ENCODE data around the gene FSTL4. TPM values are rescaled to one million over a fixed set of nuclear protein-coding genes. Genes with fewer than 3 reads are reported as not detected.

The FSTL4 gene
- total and polyA plus RNA-seq, 2 donors from 2014 or later, result 0.09 to 4.0 TPM

DNA sequence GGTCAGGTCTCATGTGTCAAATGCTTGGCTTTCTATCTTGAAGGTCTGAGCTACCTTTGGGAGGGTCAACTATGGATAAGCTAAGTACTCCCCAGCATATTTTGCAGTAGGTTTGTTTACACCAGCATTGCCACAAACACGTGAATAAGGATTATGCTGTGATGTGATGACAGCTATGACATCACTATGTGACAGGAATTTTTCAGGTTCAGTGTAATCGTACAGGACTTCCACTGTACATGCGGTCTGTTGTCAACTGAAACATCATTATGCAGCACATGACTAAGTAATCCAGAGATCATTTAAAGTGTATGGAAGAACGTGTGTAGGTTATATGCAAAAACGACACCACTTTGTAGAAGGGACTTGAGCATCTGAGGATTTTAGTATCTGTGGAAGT lies 104.0 kb downstream of the FSTL4 start:
- DNase-seq, result no peak
- Histone ChIP-seq H3K9me3 (ENCODE audit: control insufficient read depth in 2 of 3, insufficient read depth in 1 of 3, low read length in 3 of 3) (no peaks in the 10 kb centered on the region), H3K27me3 (ENCODE audit: control insufficient read depth, insufficient read depth, low read length) (no peaks in the 10 kb centered on the region), H3K9ac (ENCODE audit: low read length in 3 of 3) (no peak overlapping the region), H3K36me3 (ENCODE audit: control insufficient read depth in 2 of 3, insufficient read depth in 3 of 3, low read length in 3 of 3) (no peaks in the 10 kb centered on the region), H3K4me1 (ENCODE audit: control insufficient read depth in 2 of 3, insufficient read depth in 2 of 3, low read depth in 1 of 3, low read length in 3 of 3) (peaks cover 0 to 15% (median 8%) of the 10 kb centered on the region in 3 donors), H3K27ac (ENCODE audit: low read depth in 2 of 2, low read length in 2 of 2) (no peak overlapping the region), H3K4me3 (ENCODE audit: low read length in 3 of 3) (no peak overlapping the region)
- TF ChIP-seq, protein P1, sequence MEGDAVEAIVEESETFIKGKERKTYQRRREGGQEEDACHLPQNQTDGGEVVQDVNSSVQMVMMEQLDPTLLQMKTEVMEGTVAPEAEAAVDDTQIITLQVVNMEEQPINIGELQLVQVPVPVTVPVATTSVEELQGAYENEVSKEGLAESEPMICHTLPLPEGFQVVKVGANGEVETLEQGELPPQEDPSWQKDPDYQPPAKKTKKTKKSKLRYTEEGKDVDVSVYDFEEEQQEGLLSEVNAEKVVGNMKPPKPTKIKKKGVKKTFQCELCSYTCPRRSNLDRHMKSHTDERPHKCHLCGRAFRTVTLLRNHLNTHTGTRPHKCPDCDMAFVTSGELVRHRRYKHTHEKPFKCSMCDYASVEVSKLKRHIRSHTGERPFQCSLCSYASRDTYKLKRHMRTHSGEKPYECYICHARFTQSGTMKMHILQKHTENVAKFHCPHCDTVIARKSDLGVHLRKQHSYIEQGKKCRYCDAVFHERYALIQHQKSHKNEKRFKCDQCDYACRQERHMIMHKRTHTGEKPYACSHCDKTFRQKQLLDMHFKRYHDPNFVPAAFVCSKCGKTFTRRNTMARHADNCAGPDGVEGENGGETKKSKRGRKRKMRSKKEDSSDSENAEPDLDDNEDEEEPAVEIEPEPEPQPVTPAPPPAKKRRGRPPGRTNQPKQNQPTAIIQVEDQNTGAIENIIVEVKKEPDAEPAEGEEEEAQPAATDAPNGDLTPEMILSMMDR (IDR thresholded peaks at IDR 0.05; ENCODE audit: borderline replicate concordance, extremely low read depth, insufficient read depth), result no peak
- no peak for FAIRE-seq
- intact Hi-C loops (cut with DNase I), result no loop called here

DNA sequence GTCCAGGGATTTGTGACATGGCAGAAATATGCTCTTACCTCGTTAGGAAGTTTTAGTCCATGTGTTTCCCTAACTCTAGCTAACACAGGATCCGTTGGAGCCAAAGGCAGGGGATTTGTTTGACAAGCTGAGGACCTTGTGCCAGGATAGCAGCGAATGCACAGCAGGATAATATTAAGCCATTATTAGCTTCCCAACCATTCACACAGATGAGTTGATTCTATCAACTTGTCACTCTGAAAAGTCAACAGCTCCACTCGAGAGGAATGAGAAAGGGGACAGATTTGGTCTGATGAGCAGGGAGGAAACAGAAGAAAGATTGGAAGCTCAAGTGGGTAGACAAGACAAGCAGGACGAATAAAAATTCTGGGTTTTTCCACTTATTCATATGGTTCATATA lies 106.2 kb downstream of the FSTL4 start:
- DNase-seq, result no peak
- intact Hi-C loops (cut with DNase I), result no loop called here
- H3K4me3 ChIP-seq (ENCODE audit: low read length in 3 of 3), result no peak overlapping the region
- H3K9ac ChIP-seq (ENCODE audit: low read length in 3 of 3), result no peak overlapping the region
- no peak overlapping the region for H3K27ac ChIP-seq (ENCODE audit: low read depth in 2 of 2, low read length in 2 of 2)
- H3K36me3 ChIP-seq (ENCODE audit: control insufficient read depth in 2 of 3, insufficient read depth in 3 of 3, low read length in 3 of 3), result no peaks in the 10 kb centered on the region
- TF ChIP-seq, protein P1 (IDR thresholded peaks at IDR 0.05; ENCODE audit: borderline replicate concordance, extremely low read depth, insufficient read depth), result no peak
- H3K27me3 ChIP-seq (ENCODE audit: control insufficient read depth, insufficient read depth, low read length), result no peaks in the 10 kb centered on the region
- FAIRE-seq, result no peak
- no peaks in the 10 kb centered on the region for H3K9me3 ChIP-seq (ENCODE audit: control insufficient read depth in 2 of 3, insufficient read depth in 1 of 3, low read length in 3 of 3)
- peaks cover 0 to 15% (median 8%) of the 10 kb centered on the region in 3 donors for H3K4me1 ChIP-seq (ENCODE audit: control insufficient read depth in 2 of 3, insufficient read depth in 2 of 3, low read depth in 1 of 3, low read length in 3 of 3)

DNA sequence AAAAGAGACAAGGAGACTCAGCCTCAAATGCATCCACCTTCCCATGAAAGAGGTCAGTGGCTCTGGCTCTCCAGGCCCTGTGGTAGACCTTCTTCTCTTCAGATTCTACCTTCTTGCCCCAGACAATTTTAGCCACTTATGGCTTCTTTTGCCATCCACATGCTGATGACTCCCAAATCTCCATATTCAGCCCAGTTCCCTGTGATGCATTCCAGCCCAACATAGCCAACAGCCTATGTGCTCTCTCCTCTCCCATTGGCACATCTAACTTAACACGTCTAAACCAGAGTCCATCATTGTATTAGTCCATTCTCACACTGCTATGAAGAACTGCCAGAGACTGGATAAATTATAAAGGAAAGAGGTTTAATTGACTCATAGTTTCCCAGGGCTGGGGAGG lies 108.8 kb downstream of the FSTL4 start:
- no peak for DNase-seq
- no peaks in the 10 kb centered on the region for H3K4me1 ChIP-seq (ENCODE audit: control insufficient read depth in 2 of 3, insufficient read depth in 2 of 3, low read depth in 1 of 3, low read length in 3 of 3)
- H3K27me3 ChIP-seq (ENCODE audit: control insufficient read depth, insufficient read depth, low read length), result no peaks in the 10 kb centered on the region
- FAIRE-seq, result no peak
- H3K36me3 ChIP-seq (ENCODE audit: control insufficient read depth in 2 of 3, insufficient read depth in 3 of 3, low read length in 3 of 3), result no peaks in the 10 kb centered on the region
- intact Hi-C loops (cut with DNase I), result no loop called here
- H3K4me3 ChIP-seq (ENCODE audit: low read length in 3 of 3), result no peak overlapping the region
- H3K9ac ChIP-seq (ENCODE audit: low read length in 3 of 3), result no peak overlapping the region
- no peaks in the 10 kb centered on the region for H3K9me3 ChIP-seq (ENCODE audit: control insufficient read depth in 2 of 3, insufficient read depth in 1 of 3, low read length in 3 of 3)
- H3K27ac ChIP-seq (ENCODE audit: low read depth in 2 of 2, low read length in 2 of 2), result no peak overlapping the region
- TF ChIP-seq, protein P1 (IDR thresholded peaks at IDR 0.05; ENCODE audit: borderline replicate concordance, extremely low read depth, insufficient read depth), result no peak

GRCh38 chr5:133499895-133500294 lies 112.4 kb downstream of the FSTL4 start:
- DNase-seq (no peak), FAIRE-seq (no peak)
- H3K9me3 ChIP-seq (ENCODE audit: control insufficient read depth in 2 of 3, insufficient read depth in 1 of 3, low read length in 3 of 3), result no peaks in the 10 kb centered on the region
- no peak overlapping the region for H3K9ac ChIP-seq (ENCODE audit: low read length in 3 of 3)
- no peak overlapping the region for H3K27ac ChIP-seq (ENCODE audit: low read depth in 2 of 2, low read length in 2 of 2)
- intact Hi-C loops (cut with DNase I), result no loop called here
- H3K4me1 ChIP-seq (ENCODE audit: control insufficient read depth in 2 of 3, insufficient read depth in 2 of 3, low read depth in 1 of 3, low read length in 3 of 3), result no peaks in the 10 kb centered on the region
- TF ChIP-seq, protein P1 (IDR thresholded peaks at IDR 0.05; ENCODE audit: borderline replicate concordance, extremely low read depth, insufficient read depth), result no peak
- H3K27me3 ChIP-seq (ENCODE audit: control insufficient read depth, insufficient read depth, low read length), result no peaks in the 10 kb centered on the region
- H3K36me3 ChIP-seq (ENCODE audit: control insufficient read depth in 2 of 3, insufficient read depth in 3 of 3, low read length in 3 of 3), result no peaks in the 10 kb centered on the region
- no peak overlapping the region for H3K4me3 ChIP-seq (ENCODE audit: low read length in 3 of 3)
